WTC11 (cell line): ENCODE results near the gene PRR13. TPM values are rescaled to one million over a fixed set of nuclear protein-coding genes. Genes with fewer than 3 reads are reported as not detected.
"Not testable (repeated sequence)": the region's sequence is repeated elsewhere in the genome, so short reads cannot be mapped to it uniquely, and the experiment has no call there.

Experiments used
- ATAC-seq: fragments of 200-7000 bp; cut with Tn5 transposase; 2 replicates; pipeline ENCODE4 v1.10.0; 2021; ENCODE audit warnings: mild to moderate bottlenecking, moderate library complexity
- CTCF ChIA-PET: fragments of 300-600 bp; sonication (Branson Sonifier 250); formaldehyde crosslinking; loops from one replicate; lab custom pipeline; 2021; ENCODE audit warnings: antibody characterized with exemption; lab: Charles Lee
- POLR2A ChIA-PET: fragments of 350-600 bp; sonication (Branson Sonifier 250); formaldehyde crosslinking; loops from one replicate; lab custom pipeline; 2021; ENCODE audit warnings: antibody characterized with exemption; lab: Charles Lee
- DNase-seq: peaks from one replicate; pipeline ENCODE4 v3.0.0; 2021; ENCODE audit warnings: low spot score
- H3K27ac Mint-ChIP-seq: 2 replicates; pipeline ENCODE4 v1.8.0; 2021; ENCODE audit warnings: mixed read lengths
- H3K27me3 Mint-ChIP-seq: 2 replicates; pipeline ENCODE4 v1.8.0; 2021; ENCODE audit warnings: low read depth, mild to moderate bottlenecking, moderate library complexity, mixed read lengths
- H3K36me3 Mint-ChIP-seq: 2 replicates; pipeline ENCODE4 v1.8.0; 2021; ENCODE audit warnings: mixed read lengths
- H3K4me1 Mint-ChIP-seq: 2 replicates; pipeline ENCODE4 v1.8.0; 2022; ENCODE audit warnings: mixed read lengths
- H3K4me3 Mint-ChIP-seq: 2 replicates; pipeline ENCODE4 v1.8.0; 2021; ENCODE audit warnings: mild to moderate bottlenecking, moderate library complexity, mixed read lengths
- H3K9me3 Mint-ChIP-seq: 2 replicates; pipeline ENCODE4 v1.8.0; 2021; ENCODE audit warnings: mixed read lengths
- CREM ChIP-seq: sonication (generic); formaldehyde crosslinking; IDR thresholded peaks from 2 replicates; pipeline ENCODE4 v1.8.1; 2022; ENCODE audit warnings: mild to moderate bottlenecking, missing genetic modification reagents, moderate library complexity
- CTCF ChIP-seq: fragments of 200-600 bp; IDR thresholded peaks from 2 replicates; pipeline ENCODE4 v1.8.0; 2022; ENCODE audit warnings: antibody characterized with exemption
- ERG ChIP-seq: fragments of 250-450 bp; sonication (Bioruptor Pico); IDR thresholded peaks from 2 replicates; pipeline ENCODE4 v1.8.0; 2021; ENCODE audit warnings: mild to moderate bottlenecking
- IRF2 ChIP-seq: sonication (generic); formaldehyde crosslinking; IDR thresholded peaks from 2 replicates; pipeline ENCODE4 v1.8.0; 2022; ENCODE audit warnings: low read depth, missing genetic modification reagents, borderline replicate concordance
- NR2C2 ChIP-seq: sonication (generic); formaldehyde crosslinking; IDR thresholded peaks from 2 replicates; pipeline ENCODE4 v1.8.0; 2022; ENCODE audit warnings: mild to moderate bottlenecking, missing genetic modification reagents
- NR3C1 ChIP-seq: sonication (generic); formaldehyde crosslinking; conservative IDR thresholded peaks from 2 replicates; pipeline ENCODE4 v1.8.1; 2023; ENCODE audit warnings: low read depth, mild to moderate bottlenecking, missing genetic modification reagents
- SOX15 ChIP-seq: fragments of 250-450 bp; sonication (Bioruptor Pico); IDR thresholded peaks from 2 replicates; pipeline ENCODE4 v1.9.0; 2021; ENCODE audit warnings: mild to moderate bottlenecking
- STAT6 ChIP-seq: sonication (generic); formaldehyde crosslinking; conservative IDR thresholded peaks from 2 replicates; pipeline ENCODE4 v1.8.1; 2023; ENCODE audit warnings: mild to moderate bottlenecking, low read depth, missing genetic modification reagents, moderate library complexity
- TP53 ChIP-seq: sonication (generic); formaldehyde crosslinking; IDR thresholded peaks from 2 replicates; pipeline ENCODE4 v1.8.1; 2023; ENCODE audit warnings: mild to moderate bottlenecking, missing genetic modification reagents
- ZNF232 ChIP-seq: sonication (generic); formaldehyde crosslinking; IDR thresholded peaks from 2 replicates; pipeline ENCODE4 v1.8.0; 2022; ENCODE audit warnings: mild to moderate bottlenecking, missing genetic modification reagents
- ZNF317 ChIP-seq: sonication (generic); formaldehyde crosslinking; IDR thresholded peaks from 2 replicates; pipeline ENCODE4 v1.8.1; 2023; ENCODE audit warnings: low read depth, mild to moderate bottlenecking, moderate library complexity, missing genetic modification reagents, borderline replicate concordance
- ZNF425 ChIP-seq: fragments of 250-450 bp; sonication (Bioruptor Pico); conservative IDR thresholded peaks from 2 replicates; pipeline ENCODE4 v1.9.0; 2021; ENCODE audit warnings: mild to moderate bottlenecking
- ZNF512 ChIP-seq: sonication (generic); formaldehyde crosslinking; IDR thresholded peaks from 2 replicates; pipeline ENCODE4 v1.8.1; 2022; ENCODE audit warnings: missing genetic modification reagents, borderline replicate concordance
- ZNF671 ChIP-seq: fragments of 250-450 bp; sonication (Bioruptor Pico); IDR thresholded peaks from 2 replicates; pipeline ENCODE4 v1.8.0; 2021; ENCODE audit warnings: mild to moderate bottlenecking
- total RNA-seq: library from RNA; stranded (reverse); gene quantifications from 3 replicates; pipeline ENCODE4 v1.2.3, GENCODE V29; 2021

The PRR13 gene
- total RNA-seq, 1 experiment from 2014 or later: 187 TPM

GRCh38 chr12:53480491-53481442 is 39.2 kb downstream of the PRR13 start (continued):
- TF ChIP-seq ZNF425 (CRISPR knock-in tag) (no peak), ZNF317 (no peak), ZNF232 (CRISPR knock-in tag) (no peak), SOX15 (no peak)

- not testable (repeated sequence) for H3K9me3 Mint-ChIP-seq, DNase-seq, ATAC-seq, H3K27me3 Mint-ChIP-seq, H3K4me3 Mint-ChIP-seq
- ChIA-PET POLR2A (interaction anchor here (0.6 to 2.7 kb wide), 10 partner anchors 11 to 214 kb away, joined by 3 to 23 read pairs (median 4); partner anchors contain the start of genes MAP3K12 and TARBP2), CTCF (interaction anchor here (0.6 to 8.1 kb wide), 26 partner anchors 8 to 434 kb away, joined by 3 to 99 read pairs (median 4); partner anchors contain the start of genes AAAS, ATP5MC2, MAP3K12 and NPFF)
- Mint-ChIP-seq H3K36me3 (peaks cover 66% of the 10 kb centered on the region), H3K4me1 (peaks cover 24% of the 10 kb centered on the region), H3K27ac (peak overlapping the region; percentile 80; the same call in 1 of the 2 replicates)
Measured at GRCh38 chr12:53481458-53481857, 39.9 kb downstream of the PRR13 start.

GRCh38 chr12:53481939-53482586 is 40.5 kb downstream of the PRR13 start:
- DNase-seq (peak; percentile 19), ATAC-seq (peak; percentile 63)
- H3K9me3 Mint-ChIP-seq: no peaks in the 10 kb centered on the region
- ChIA-PET POLR2A (interaction anchor here (0.6 to 2.7 kb wide), 11 partner anchors 11 to 215 kb away, joined by 3 to 23 read pairs (median 3); partner anchors contain the start of genes MAP3K12 and TARBP2), CTCF (interaction anchor here (0.5 to 8.1 kb wide), 30 partner anchors 8 to 434 kb away, joined by 3 to 99 read pairs (median 4); partner anchors contain the start of genes AAAS, ATP5MC2, MAP3K12 and NPFF)
- peak overlapping the region; percentile 86 for H3K27ac Mint-ChIP-seq
- peaks cover 18% of the 10 kb centered on the region for H3K4me1 Mint-ChIP-seq
- TF ChIP-seq ZNF425 (CRISPR knock-in tag): 0 out of 2 replicates have a peak, but pooled peaks have one; percentile 30
- TF ChIP-seq NR2C2 (CRISPR knock-in tag): no peak
- TF ChIP-seq ZNF671 (CRISPR knock-in tag): no peak; the same call in 1 of the 2 replicates
- no peak for TF ChIP-seq ZNF232 (CRISPR knock-in tag)
- no peak for TF ChIP-seq NR3C1 (CRISPR knock-in tag)
- TF ChIP-seq ZNF512 (CRISPR knock-in tag): no peak
- peak; percentile 13; the same call in 1 of the 2 replicates for TF ChIP-seq CTCF
- no peak for TF ChIP-seq IRF2 (CRISPR knock-in tag)
- TF ChIP-seq STAT6 (CRISPR knock-in tag): no peak
- no peak for TF ChIP-seq ERG (CRISPR knock-in tag)
- no peak for TF ChIP-seq CREM
- TF ChIP-seq TP53 (CRISPR knock-in tag): no peak
- H3K4me3 Mint-ChIP-seq: no peak overlapping the region
- H3K36me3 Mint-ChIP-seq: peaks cover 60% of the 10 kb centered on the region
- H3K27me3 Mint-ChIP-seq: no peaks in the 10 kb centered on the region
